AG09309 (cell line): ENCODE measurements around the gene TTLL11.
"Not testable (repeated sequence)": the region's sequence is repeated elsewhere in the genome, so short reads cannot be mapped to it uniquely, and the experiment has no call there.

ENCODE experiments used
- DNase-seq: peaks from one replicate; pipeline ENCODE4 v3.0.0-alpha.2; 2010; ENCODE audit warnings: low read depth
- H3K4me3 ChIP-seq: 2 replicates; pipeline ENCODE4 v1.5.1; 2011; ENCODE audit warnings: mild to moderate bottlenecking, low read depth, low read length, moderate library complexity; ENCODE audit not compliant: control insufficient read depth
- CTCF ChIP-seq: IDR thresholded peaks from 2 replicates; pipeline ENCODE4 v1.5.1; 2011; ENCODE audit warnings: mild to moderate bottlenecking, low read depth, low read length, inconsistent platforms; ENCODE audit not compliant: insufficient read depth, control insufficient read depth; ENCODE audit errors: missing control alignments

Gene TTLL11

GRCh38 chr9:121807069-121807822 is 285.9 kb downstream of the TTLL11 start:
- H3K4me3 ChIP-seq = no peak overlapping the region
- no peak for DNase-seq
- no peak for TF ChIP-seq CTCF

- no peak overlapping the region for H3K4me3 ChIP-seq
- no peak for DNase-seq
- TF ChIP-seq CTCF = no peak
These were observed 290.4 kb downstream of the TTLL11 start for GRCh38 chr9:121802753-121803152.

GRCh38 chr9:121801579-121801978 is 291.5 kb downstream of the TTLL11 start:
- no peak for TF ChIP-seq CTCF
- DNase-seq = no peak
- H3K4me3 ChIP-seq = no peak overlapping the region

DNA sequence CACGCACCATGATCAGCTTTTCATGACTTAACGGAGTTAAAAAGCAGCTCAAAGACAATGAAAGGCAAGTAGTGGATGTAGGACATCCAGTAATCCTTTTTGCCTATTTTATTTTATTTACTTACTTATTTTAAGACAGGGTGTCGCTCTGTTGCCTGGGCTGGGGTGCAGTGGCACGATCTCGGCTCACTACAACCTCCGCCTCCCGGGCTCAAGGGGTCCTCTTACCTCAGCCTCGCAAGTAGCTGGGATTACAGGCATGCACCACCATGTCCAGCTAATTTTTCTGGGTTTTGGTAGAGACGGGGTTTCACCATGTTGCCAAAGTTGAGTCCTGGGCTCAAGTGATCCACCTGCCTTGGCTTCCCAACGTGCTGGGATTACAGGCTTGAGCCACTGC is 292.7 kb downstream of the TTLL11 start:
- no peak for TF ChIP-seq CTCF
- H3K4me3 ChIP-seq = no peak overlapping the region

DNA sequence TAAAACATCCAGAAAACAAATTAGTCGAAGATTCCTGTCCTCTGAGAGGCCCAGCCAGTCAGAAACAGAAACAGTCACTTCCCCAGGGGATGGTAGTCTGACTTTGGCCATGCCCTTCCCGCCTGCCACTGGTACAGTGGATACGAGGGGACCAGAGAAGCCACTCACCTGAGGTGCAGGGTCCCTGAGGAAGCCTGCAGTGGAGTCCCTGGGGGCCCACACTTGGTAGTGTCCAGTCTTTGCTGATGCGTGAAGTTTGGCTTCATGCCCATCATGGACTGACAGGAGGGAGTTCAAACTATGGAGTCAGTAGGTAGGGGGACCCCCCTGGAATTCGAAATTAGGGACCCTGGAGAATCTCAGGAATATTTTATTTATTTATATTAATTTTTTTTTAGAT is 294.2 kb downstream of the TTLL11 start:
- H3K4me3 ChIP-seq = no peak overlapping the region
- no peak for TF ChIP-seq CTCF
- DNase-seq = no peak

More for the DNA sequence above, 292.7 kb downstream of the TTLL11 start:
- no peak for DNase-seq

DNA sequence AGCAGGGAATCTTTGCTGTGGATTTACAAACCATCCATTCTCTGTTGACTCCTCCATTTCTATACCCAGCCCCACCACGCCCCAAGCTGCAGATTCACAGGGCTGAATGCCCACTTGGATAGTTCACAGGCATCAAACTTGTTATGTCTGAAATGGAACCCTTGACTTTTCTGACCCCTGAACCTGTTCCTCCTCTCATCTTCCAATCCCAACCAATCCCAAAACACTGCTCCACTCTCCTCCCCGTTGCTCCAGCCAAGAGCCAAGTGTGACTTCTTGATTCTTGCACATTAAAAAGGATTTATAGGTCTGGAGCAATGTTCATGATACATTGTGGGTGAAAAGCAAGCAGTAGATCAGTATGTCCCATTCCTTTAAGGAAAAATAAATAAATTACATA is 296.0 kb downstream of the TTLL11 start:
- no peak overlapping the region for H3K4me3 ChIP-seq
- no peak for DNase-seq
- no peak for TF ChIP-seq CTCF

DNA sequence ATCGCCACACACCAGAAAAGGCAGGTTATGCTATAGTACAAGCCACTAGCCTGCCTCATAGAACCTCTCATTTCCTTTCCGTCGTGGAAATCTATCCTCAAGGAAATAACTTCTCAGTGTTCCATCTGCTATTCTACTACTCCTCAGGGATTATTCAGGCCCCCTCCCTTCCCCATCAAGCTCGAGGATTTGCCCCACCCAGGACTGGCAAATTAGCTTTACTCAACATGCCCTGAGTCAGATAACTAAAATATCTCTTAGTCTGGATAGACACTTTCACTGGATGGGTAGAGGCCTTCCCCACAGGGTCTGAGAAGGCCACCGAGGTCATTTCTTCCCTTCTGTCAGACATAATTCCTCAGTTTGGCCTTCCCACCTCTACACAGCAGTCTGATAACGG is 298.8 kb downstream of the TTLL11 start:
- DNase-seq, H3K4me3 ChIP-seq: not testable (repeated sequence)

DNA sequence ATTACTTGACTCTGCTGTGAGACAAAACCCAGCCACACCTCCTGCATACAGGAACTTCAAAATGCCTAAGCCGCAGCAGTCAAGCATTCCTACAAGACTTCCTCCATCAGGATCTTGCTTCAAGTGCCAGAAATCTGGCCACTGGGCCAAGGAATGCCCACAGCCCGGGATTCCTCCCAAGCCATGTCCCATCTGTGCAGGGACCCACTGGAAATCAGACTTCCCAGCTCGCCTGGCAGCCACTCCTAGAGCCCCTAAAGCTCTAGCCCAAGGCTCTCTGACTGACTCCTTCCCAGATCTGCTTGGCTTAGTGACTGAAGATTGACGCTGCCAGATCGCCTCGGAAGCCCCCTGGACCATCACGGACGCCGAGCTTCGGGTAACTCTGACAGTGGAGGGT is 300.6 kb downstream of the TTLL11 start:
- not testable (repeated sequence) for H3K4me3 ChIP-seq, DNase-seq
